Psoas muscle (tissue), 8 donors: ENCODE data around the gene RAD51B. TPM values are rescaled to one million over a fixed set of nuclear protein-coding genes. Genes with fewer than 3 reads are reported as not detected.

Source experiments
- ATAC-seq, 4 donors: fragments of 200-7000 bp; cut with Tn5 transposase; one replicate each; pipeline ENCODE4 v1.9.1; 2020; ENCODE audit warnings: moderate library complexity in 3 of 4, mild to moderate bottlenecking in 2 of 4
- DNase-seq, 2 donors: peaks; one replicate each; pipeline ENCODE4 v3.0.0-alpha.2; 2020
- H3K27ac ChIP-seq: fragments of 200-600 bp; one replicate; pipeline ENCODE4 v1.8.0; 2022
- H3K27me3 ChIP-seq, 3 donors: fragments of 200-600 bp in 1 of 3; one replicate each; pipeline versions ENCODE4 v1.6.1 to v1.8.0; 2013 to 2022; ENCODE audit warnings: low read length in 2 of 3, mild to moderate bottlenecking in 2 of 3, moderate library complexity in 1 of 3; ENCODE audit not compliant: insufficient read depth in 3 of 3
- H3K36me3 ChIP-seq, 2 donors: fragments of 200-600 bp in 1 of 2; one replicate each; pipeline versions ENCODE4 v1.6.1 to v1.8.0; 2013 to 2022; ENCODE audit warnings: low read depth in 1 of 2, mild to moderate bottlenecking in 1 of 2, moderate library complexity in 1 of 2; ENCODE audit not compliant: insufficient read depth in 1 of 2
- H3K4me1 ChIP-seq: fragments of 200-600 bp; one replicate; pipeline ENCODE4 v1.8.0; 2022
- H3K4me3 ChIP-seq: fragments of 200-600 bp; one replicate; pipeline ENCODE4 v1.8.0; 2022; ENCODE audit warnings: mild to moderate bottlenecking
- H3K9me3 ChIP-seq: fragments of 200-600 bp; one replicate; pipeline ENCODE4 v1.8.0; 2022
- CTCF ChIP-seq: fragments of 200-600 bp; IDR thresholded peaks from one replicate; pipeline ENCODE4 v1.8.0; 2022; ENCODE audit warnings: antibody characterized with exemption
- WGBS, 3 donors: extraction: QIAGEN DNeasy Blood & Tissue Kit; methylation state at CpG; one replicate each; pipeline versions ENCODE4 v1.1.6 to v1.1.7; 2013; 5-methylcytosine and 5-hydroxymethylcytosine counted together
- intact Hi-C, 2 donors: fragments of 100-400 bp; cut with DNase I; formaldehyde crosslinking; loops; one replicate each; pipeline versions ENCODE4 v1.11.0 to v1.14.2; 2022
- polyA plus RNA-seq, 3 donors: library from polyadenylated mRNA; stranded (reverse); fragments of 200-250 nt; gene quantifications; one replicate each; pipeline ENCODE4 v1.2.3, GENCODE V29; 2013
- total RNA-seq, 4 donors: library from RNA; stranded (reverse); fragmentation: NEBNext Ultra II Directional in 2 of 4; extraction: Animal tissue kit (Norgen Biotek cat#: 25700) in 2 of 4; gene quantifications; one replicate each; pipeline versions ENCODE4 v1.2.1 to v1.2.4, GENCODE V29; 2021 to 2023
- donor health status: healthy with polysubstance abuse.
- donor health status: DM: no; HTN: no; CAD: no; lungs with moderate emphysema.
- donor health status: Bipolar disorder and iron deficiency.
- donor health status: healthy.
- donor health status: DM: yes; HTN: yes; CAD: no.
- donor health status: DM: no; HTN: no; CAD: no.
- donor health status: DM: no; HTN: no; CAD: no.
- donor health status: DM: yes; HTN: yes; CAD: no.

RAD51B gene
- total and polyA plus RNA-seq, 7 donors, result 0.60 to 7.2 (median 2.2) TPM

- peaks cover 45% of the 10 kb centered on the region for H3K4me1 ChIP-seq
- no peaks in the 10 kb centered on the region for H3K36me3 ChIP-seq
- 18 to 40% (median 30%) methylated on average over 1 of the region's 1 CpG for WGBS, 3 donors
- DNase-seq (no peak), ATAC-seq (no peak)
- H3K27ac ChIP-seq, result peak overlapping the region; percentile 90
- no peak overlapping the region for H3K4me3 ChIP-seq
- no peaks in the 10 kb centered on the region for H3K27me3 ChIP-seq
- TF ChIP-seq CTCF, result peak; percentile 3
- intact Hi-C loops, result loop anchor here in 1 of 2 donors (2.0 to 5.0 kb wide), 3 partner anchors 19 to 90 kb away; no protein-coding TSS in a partner anchor
- no peaks in the 10 kb centered on the region for H3K9me3 ChIP-seq
These were observed 412.3 kb downstream of the RAD51B start for GRCh38 chr14:68231898-68232297.

DNA sequence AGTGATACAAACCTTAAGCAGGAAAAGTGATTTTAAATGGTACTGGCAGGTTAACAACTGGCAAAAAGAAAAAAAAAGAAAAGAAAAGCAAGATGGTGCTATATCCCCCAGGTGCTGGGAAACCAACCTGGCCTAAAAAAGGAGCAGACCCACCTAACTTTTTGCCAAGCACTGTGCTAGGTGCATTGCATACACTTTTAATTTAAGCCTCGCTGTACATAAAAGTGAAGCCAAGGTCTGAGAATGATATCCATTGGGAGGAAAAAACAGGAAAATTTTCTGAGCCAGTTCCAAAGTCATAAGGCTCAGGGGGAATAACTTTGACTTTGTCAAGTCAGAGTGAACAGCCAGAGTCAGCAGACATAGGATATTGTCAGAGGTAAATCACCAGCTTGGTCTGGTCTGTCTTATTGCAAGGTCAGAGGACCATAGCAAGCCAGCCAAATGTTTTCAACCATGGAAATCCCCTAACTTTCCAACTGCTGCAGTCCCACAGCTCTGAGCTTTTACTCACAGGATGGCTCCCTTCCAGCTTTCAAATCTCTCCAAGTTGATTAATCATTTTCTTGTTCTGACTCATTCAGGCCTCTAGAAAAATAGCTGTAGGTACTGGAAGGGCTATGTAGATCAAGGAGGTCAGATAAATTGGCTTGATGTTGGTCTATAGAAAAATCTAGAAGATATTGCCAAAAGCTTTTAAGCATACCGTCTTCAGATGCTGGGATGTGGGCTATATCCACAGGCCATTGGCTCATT, 412.9 kb downstream of the RAD51B start:
- TF ChIP-seq CTCF, result no peak
- no peak overlapping the region for H3K4me3 ChIP-seq
- no peak for DNase-seq
- no peaks in the 10 kb centered on the region for H3K27me3 ChIP-seq
- H3K4me1 ChIP-seq, result peaks cover 51% of the 10 kb centered on the region
- 12 to 40% (median 32%) methylated on average over 2 of the region's 2 CpGs for WGBS, 3 donors
- no peaks in the 10 kb centered on the region for H3K9me3 ChIP-seq
- peak; percentile 96 to 97 (median 97) for ATAC-seq
- intact Hi-C loops, result loop anchor here in 1 of 2 donors (2.0 to 5.0 kb wide), 3 partner anchors 20 to 90 kb away; no protein-coding TSS in a partner anchor
- H3K36me3 ChIP-seq, result no peaks in the 10 kb centered on the region
- H3K27ac ChIP-seq, result peak overlapping the region; percentile 90

DNA sequence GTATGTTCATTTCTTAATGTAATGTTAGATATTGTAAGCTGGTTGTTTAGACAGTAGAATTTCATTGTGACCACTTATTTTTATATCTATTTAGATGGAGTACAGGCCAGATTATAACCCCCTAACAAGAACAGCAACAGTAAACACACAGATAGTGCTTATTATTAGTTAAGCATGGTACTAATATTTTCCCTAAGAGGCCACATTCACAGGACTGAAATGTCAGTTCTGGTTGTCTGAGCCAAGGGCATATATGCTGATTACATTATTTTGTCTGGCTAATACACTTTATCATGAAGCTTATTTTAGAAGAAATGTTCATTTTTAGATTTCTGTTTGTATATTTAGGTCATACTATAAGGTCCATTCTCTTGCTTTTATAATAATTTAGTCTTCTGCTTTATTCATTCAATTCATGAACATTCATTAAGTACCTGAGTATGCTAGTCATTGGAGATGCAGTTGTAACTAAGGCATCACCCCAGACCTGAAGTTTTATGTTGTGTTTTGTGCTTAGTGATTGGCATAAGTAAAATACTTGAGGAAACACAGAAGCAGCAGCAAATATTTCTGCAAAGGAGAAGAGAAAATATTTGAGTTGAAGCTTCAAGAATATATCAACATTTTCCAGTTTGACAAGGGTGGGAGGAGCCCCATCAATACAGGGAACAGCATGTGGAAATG, 413.7 kb downstream of the RAD51B start:
- H3K27me3 ChIP-seq, result no peaks in the 10 kb centered on the region
- intact Hi-C loops, result loop anchor here in 1 of 2 donors (2.0 to 5.0 kb wide), 3 partner anchors 20 to 91 kb away; no protein-coding TSS in a partner anchor
- ATAC-seq (no peak), DNase-seq (no peak)
- H3K36me3 ChIP-seq, result no peaks in the 10 kb centered on the region
- peak overlapping the region; percentile 90 for H3K27ac ChIP-seq
- peaks cover 52% of the 10 kb centered on the region for H3K4me1 ChIP-seq
- TF ChIP-seq CTCF, result no peak
- H3K4me3 ChIP-seq, result no peak overlapping the region
- no peaks in the 10 kb centered on the region for H3K9me3 ChIP-seq

DNA sequence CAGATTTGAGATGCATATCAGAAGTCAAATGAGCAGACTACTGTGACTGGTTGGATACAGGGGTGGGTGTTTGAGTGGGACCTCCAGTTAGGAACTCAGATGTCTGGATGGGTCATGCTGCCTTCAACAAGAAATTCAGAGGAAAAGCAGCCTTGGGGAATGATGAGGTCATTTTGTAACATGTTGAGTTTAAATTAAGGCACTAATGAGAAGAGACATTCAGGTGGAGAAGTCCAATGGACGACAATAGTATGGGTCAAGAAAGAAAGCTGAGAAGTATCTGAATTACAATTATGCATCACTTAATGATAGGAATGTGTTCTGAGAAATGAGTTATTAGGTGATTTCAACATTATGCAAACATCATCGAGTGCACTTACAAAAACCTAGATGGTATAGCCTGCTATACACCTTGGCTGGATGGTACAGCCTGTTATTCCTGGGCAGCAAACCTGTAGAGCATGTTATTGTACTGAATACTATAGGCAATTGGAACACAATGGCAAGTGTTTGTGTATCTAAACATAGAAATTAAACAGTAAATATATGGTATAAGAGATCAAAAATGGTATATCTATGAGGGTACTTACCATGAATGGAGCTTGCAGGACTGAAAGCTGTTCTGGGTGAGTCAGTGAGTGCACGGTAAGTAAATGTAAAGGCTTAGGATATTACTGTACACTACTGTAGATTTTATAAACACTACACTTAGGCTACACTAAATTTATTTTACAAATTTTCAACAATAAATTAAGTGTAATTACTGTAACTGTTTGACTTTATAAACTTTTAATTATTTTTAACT, 414.7 kb downstream of the RAD51B start:
- DNase-seq (no peak), ATAC-seq (no peak)
- H3K4me3 ChIP-seq, result no peak overlapping the region
- intact Hi-C loops, result loop anchor here in 1 of 2 donors (5.0 kb wide), 2 partner anchors 37 to 92 kb away; no protein-coding TSS in a partner anchor
- H3K27ac ChIP-seq, result peak overlapping the region; percentile 90
- peaks cover 52% of the 10 kb centered on the region for H3K4me1 ChIP-seq
- H3K36me3 ChIP-seq, result no peaks in the 10 kb centered on the region
- H3K9me3 ChIP-seq, result no peaks in the 10 kb centered on the region
- no peak for TF ChIP-seq CTCF
- WGBS, 3 donors, result 89 to 94% (median 93%) methylated on average over 3 of the region's 3 CpGs
- no peaks in the 10 kb centered on the region for H3K27me3 ChIP-seq
